Omental fat pad (tissue), 4 donors: ENCODE results near the gene CPLANE1. TPM values are rescaled to one million over a fixed set of nuclear protein-coding genes. Genes with fewer than 3 reads are reported as not detected.
"Not testable (repeated sequence)": the region's sequence is repeated elsewhere in the genome, so short reads cannot be mapped to it uniquely, and the experiment has no call there.

Experiments
- ATAC-seq: fragments of 150-250 bp; one replicate; pipeline ENCODE4 v1.9.1; 2016; ENCODE audit warnings: mild to moderate bottlenecking, moderate library complexity; ENCODE audit not compliant: low FRiP score
- DNase-seq: peaks from one replicate; pipeline ENCODE4 v3.0.0-alpha.2; 2019; ENCODE audit warnings: low spot score
- total RNA-seq, 4 donors: library from RNA; depleted of rRNA; stranded (reverse); fragments of >200 nt; gene quantifications; one replicate each; pipeline ENCODE4 v1.1.0, GENCODE V29; 2016
- TF ChIP-seq, protein P1 (sequence below), 3 donors: fragments of 450-650 bp; IDR thresholded peaks; one replicate each; pipeline ENCODE4 v1.5.1; 2016 to 2017; ENCODE audit warnings: antibody characterized with exemption in 3 of 3, mild to moderate bottlenecking in 3 of 3, moderate library complexity in 2 of 3

CPLANE1 gene
- total RNA-seq = 10 to 100 TPM; 15.9 to 32.6 (median 27.1) TPM

DNA sequence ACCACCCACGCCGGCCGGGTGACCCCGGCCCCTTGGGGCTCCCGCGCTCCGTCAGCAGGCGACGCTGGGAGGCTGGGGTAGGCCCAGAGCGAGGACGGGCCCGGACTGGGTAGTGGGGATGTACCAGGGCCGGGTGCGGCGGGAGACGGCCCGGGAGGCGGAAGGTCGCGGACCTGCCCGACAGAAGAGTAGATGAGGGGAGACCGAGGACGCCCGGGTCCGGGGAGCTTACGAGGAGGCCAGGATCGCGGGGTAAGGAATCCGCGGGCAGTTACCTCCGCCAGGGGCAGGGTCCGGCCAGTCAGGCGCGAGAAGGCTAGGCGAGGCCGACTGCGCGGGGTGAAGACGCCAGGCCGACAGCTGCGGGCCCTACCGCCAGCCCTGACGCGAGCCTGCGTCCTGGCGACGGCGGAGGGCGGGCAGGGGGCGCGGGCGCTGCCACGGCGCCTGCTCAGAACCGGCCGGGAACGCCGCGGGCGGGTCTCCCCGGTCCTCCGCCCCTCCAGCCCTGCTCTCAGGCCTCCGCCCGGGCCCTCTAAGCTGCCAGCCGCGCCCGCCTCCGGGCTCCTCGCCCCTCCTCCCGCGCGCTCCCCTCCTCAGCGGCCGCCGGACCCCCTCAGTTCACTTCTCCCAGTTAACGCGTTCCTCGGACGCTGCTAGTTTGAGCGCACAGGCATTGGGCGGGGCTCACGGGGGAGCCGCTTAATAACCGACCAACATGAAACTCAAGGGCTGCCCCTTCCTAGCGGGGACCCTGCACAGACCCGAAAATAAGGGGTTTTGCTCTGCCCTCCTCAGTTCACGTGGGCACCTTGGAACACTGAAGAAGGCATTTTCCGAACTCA, at the start of gene CPLANE1:
TSS of gene CPLANE1 (minus strand) at position 407 of the 845 bp plus-strand sequence. CDS start 1,678 bp downstream, outside the sequence.
- ATAC-seq = peak; percentile 98
- DNase-seq = peak; percentile 29
- TF ChIP-seq, protein P1, sequence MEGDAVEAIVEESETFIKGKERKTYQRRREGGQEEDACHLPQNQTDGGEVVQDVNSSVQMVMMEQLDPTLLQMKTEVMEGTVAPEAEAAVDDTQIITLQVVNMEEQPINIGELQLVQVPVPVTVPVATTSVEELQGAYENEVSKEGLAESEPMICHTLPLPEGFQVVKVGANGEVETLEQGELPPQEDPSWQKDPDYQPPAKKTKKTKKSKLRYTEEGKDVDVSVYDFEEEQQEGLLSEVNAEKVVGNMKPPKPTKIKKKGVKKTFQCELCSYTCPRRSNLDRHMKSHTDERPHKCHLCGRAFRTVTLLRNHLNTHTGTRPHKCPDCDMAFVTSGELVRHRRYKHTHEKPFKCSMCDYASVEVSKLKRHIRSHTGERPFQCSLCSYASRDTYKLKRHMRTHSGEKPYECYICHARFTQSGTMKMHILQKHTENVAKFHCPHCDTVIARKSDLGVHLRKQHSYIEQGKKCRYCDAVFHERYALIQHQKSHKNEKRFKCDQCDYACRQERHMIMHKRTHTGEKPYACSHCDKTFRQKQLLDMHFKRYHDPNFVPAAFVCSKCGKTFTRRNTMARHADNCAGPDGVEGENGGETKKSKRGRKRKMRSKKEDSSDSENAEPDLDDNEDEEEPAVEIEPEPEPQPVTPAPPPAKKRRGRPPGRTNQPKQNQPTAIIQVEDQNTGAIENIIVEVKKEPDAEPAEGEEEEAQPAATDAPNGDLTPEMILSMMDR (IDR thresholded peaks at IDR 0.05) = no peak

GRCh38 chr5:37296313-37296712, 47.1 kb upstream of the CPLANE1 start:
- not testable (repeated sequence) for ATAC-seq, DNase-seq

- no peak for ATAC-seq
Measured at GRCh38 chr5:37283214-37283820, 34.1 kb upstream of the CPLANE1 start.

DNA sequence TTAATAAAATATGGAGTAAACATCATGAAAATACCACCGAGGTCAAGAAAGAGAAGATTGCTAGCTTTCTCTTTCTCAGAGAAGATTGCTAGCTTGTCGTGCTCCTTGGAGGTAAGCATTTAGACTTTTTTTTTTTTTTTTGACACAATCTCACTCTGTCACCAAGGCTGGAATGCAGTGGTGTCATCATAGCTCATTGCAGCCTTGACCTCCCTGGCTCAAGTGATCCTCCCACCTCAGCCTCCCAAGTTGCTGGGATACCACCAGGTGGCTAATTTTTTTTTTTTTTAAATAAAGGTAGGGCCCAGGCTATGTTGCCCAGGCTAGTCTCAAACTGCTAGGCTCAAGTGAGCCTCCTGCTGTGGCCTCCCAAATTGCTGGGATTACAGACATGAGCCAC, 26.3 kb upstream of the CPLANE1 start:
- TF ChIP-seq, protein P1 (IDR thresholded peaks at IDR 0.05) = no peak
- ATAC-seq = no peak
- no peak for DNase-seq

More at GRCh38 chr5:37283214-37283820, 34.1 kb upstream of the CPLANE1 start:
- TF ChIP-seq, protein P1 (IDR thresholded peaks at IDR 0.05) = no peak
- DNase-seq = no peak

DNA sequence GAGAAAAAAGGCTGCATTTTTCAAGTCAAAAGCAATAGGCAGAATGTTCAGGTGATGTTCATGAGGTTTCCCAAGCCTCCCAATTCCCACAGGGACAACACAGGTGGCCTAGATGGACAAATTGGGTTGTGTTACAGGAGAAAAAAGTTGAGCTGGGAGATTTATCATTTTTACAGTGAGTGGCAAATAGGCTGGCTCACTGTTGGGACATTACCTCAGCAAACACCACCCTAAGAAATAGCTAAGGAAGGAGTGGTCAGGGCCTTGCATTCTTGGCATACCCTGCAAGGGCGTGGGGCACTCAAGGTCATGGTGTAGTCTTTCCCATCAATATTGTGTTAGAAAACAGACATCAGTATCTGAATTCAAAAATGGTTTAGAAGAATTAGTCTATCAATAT, 23.3 kb upstream of the CPLANE1 start:
- TF ChIP-seq, protein P1 (IDR thresholded peaks at IDR 0.05) = no peak
- no peak for ATAC-seq
- DNase-seq = no peak

GRCh38 chr5:37268100-37268499, 18.9 kb upstream of the CPLANE1 start:
- DNase-seq, ATAC-seq: not testable (repeated sequence)

- ATAC-seq (no peak), DNase-seq (no peak)
- TF ChIP-seq, protein P1 (IDR thresholded peaks at IDR 0.05) = no peak
Measured at GRCh38 chr5:37255774-37256358, 6.7 kb upstream of the CPLANE1 start.
